Fibroblast of mammary gland (primary cell): Measurements from ENCODE around the gene TSPOAP1.

ENCODE experiments used
- DNase-seq: peaks from one replicate; pipeline ENCODE4 v3.0.0-alpha.2; 2010; ENCODE audit warnings: low read depth
- H3K4me3 ChIP-seq: 2 replicates; pipeline ENCODE4 v1.5.1; 2011; ENCODE audit warnings: low read depth, mild to moderate bottlenecking, low read length, moderate library complexity; ENCODE audit not compliant: control insufficient read depth
- CTCF ChIP-seq: conservative IDR thresholded peaks from 2 replicates; pipeline ENCODE4 v1.5.1; 2011; ENCODE audit warnings: low read depth, low read length, inconsistent platforms; ENCODE audit not compliant: control insufficient read depth, insufficient read depth

The TSPOAP1 gene

GRCh38 chr17:58335779-58336455, 7.3 kb upstream of the TSPOAP1 start:
- H3K4me3 ChIP-seq, result no peak overlapping the region
- TF ChIP-seq CTCF, result no peak
- no peak for DNase-seq

- H3K4me3 ChIP-seq, result no peak overlapping the region
Observed at GRCh38 chr17:58335061-58335731, 6.6 kb upstream of the TSPOAP1 start.

GRCh38 chr17:58334661-58335060, 6.1 kb upstream of the TSPOAP1 start:
- TF ChIP-seq CTCF, result no peak
- DNase-seq, result no peak
- no peak overlapping the region for H3K4me3 ChIP-seq

More at GRCh38 chr17:58335061-58335731, 6.6 kb upstream of the TSPOAP1 start:
- no peak for DNase-seq
- TF ChIP-seq CTCF, result no peak

GRCh38 chr17:58334256-58334655, 5.7 kb upstream of the TSPOAP1 start:
- no peak overlapping the region for H3K4me3 ChIP-seq
- TF ChIP-seq CTCF, result no peak
- no peak for DNase-seq

GRCh38 chr17:58333736-58334207, 5.2 kb upstream of the TSPOAP1 start:
- no peak for TF ChIP-seq CTCF
- DNase-seq, result no peak
- no peak overlapping the region for H3K4me3 ChIP-seq

DNA sequence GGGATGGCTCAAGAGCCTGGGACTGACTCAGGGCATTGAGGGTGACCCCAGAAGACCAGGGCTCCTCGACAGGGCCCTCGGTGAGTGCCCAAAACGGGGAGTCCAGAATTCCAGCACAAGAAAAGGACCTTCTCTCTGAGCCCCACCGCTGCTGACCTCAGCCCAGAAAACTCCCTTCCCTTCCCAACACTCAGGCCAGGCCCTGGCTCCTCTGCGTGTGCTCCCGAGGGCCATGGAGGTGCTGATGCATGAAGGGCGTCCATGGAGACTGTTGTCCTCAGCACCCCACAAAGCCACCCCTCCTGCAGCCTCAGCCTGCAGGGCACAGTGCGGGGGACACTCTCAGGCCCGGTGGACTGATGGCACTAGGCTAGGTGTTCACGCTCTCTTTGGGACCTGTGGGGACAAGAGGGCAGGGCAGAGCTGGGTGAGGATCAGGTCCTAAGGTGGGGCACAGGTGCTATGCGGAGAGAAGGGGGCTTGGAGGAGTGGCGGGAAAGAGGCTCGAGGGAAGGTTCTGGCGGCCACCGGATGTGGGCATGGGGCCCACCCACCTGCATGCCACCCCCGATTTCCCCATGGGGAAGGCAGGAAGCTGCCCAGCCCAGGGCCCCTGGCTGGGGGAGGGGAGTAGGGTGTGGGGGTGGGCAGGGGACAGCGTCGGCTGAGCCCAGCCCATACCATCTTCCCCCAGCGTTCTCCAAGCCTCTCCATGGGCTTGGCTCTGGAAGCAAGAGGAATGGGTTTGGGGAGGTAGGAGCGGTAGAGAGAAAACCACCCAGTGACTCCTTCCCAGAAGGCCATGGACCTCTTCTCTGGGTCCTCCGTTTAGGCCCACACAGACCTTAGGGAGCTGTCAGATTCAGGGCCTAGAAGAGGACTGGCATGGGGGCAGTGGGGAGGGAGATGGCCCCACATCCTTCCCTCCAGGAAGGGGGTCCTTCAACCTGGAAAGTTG, 4.5 kb upstream of the TSPOAP1 start:
- no peak for DNase-seq
- TF ChIP-seq CTCF, result no peak
- no peak overlapping the region for H3K4me3 ChIP-seq
